Transverse colon (tissue), 4 donors: ENCODE measurements around the gene TBC1D20. TPM values are rescaled to one million over a fixed set of nuclear protein-coding genes. Genes with fewer than 3 reads are reported as not detected.
A peak's percentile ranks its signal among the peaks of the same experiment; 100 is the strongest.

Experiments
- DNase-seq: peaks from one replicate; pipeline ENCODE4 v3.0.0-alpha.2; 2019
- H3K27ac ChIP-seq, 4 donors: fragments of 200-600 bp; sonication (generic); 2 replicates each; pipeline ENCODE4 v1.5.1; 2016 to 2018; ENCODE audit warnings: inconsistent platforms in 4 of 4
- H3K27me3 ChIP-seq: fragments of 200-600 bp; sonication (generic); 2 replicates; pipeline ENCODE4 v1.5.1; 2017; ENCODE audit warnings: inconsistent platforms
- H3K36me3 ChIP-seq, 4 donors: fragments of 200-600 bp; sonication (generic); 2 replicates each; pipeline ENCODE4 v1.5.1; 2017 to 2019; ENCODE audit warnings: inconsistent platforms in 4 of 4
- H3K4me1 ChIP-seq, 4 donors: fragments of 200-600 bp; sonication (generic); 2 replicates each; pipeline ENCODE4 v1.5.1; 2017 to 2020; ENCODE audit warnings: inconsistent platforms in 4 of 4
- H3K4me3 ChIP-seq, 4 donors: fragments of 200-600 bp; sonication (generic); 1 replicate in 1 of 4; 2 replicates in 3 of 4; pipeline versions ENCODE4 v1.5.1 to v1.6.1; 2017 to 2019; ENCODE audit warnings: inconsistent platforms in 4 of 4
- H3K9me3 ChIP-seq, 2 donors: fragments of 200-600 bp; sonication (generic); 2 replicates each; pipeline ENCODE4 v1.5.1; 2017 to 2019; ENCODE audit warnings: inconsistent platforms in 2 of 2
- CTCF ChIP-seq, 5 experiments: fragments of 200-600 bp in 3 of 5; fragments of 450-650 bp in 2 of 5; sonication (generic) in 3 of 5; IDR thresholded peaks; 1 replicate in 2 of 5; 2 replicates in 3 of 5; pipeline ENCODE4 v1.5.1; 2016 to 2017; ENCODE audit warnings: antibody characterized with exemption in 5 of 5, inconsistent platforms in 3 of 5, mild to moderate bottlenecking in 2 of 5, moderate library complexity in 1 of 5
- EP300 ChIP-seq: sonication (generic); formaldehyde crosslinking; IDR thresholded peaks from one replicate; pipeline ENCODE4 v1.6.1; 2017; ENCODE audit warnings: antibody characterized with exemption, low read depth
- POLR2A ChIP-seq: fragments of 450-650 bp; IDR thresholded peaks from one replicate; pipeline ENCODE4 v1.6.1; 2016; ENCODE audit warnings: antibody characterized with exemption, mild to moderate bottlenecking, moderate library complexity
- POLR2AphosphoS5 ChIP-seq, 3 donors: sonication (generic); formaldehyde crosslinking; IDR thresholded peaks; one replicate each; pipeline ENCODE4 v1.6.1; 2016; ENCODE audit warnings: antibody characterized with exemption in 3 of 3
- WGBS, 2 donors: methylation state at CpG; one replicate each; pipeline ENCODE4 v1.1.5; 2018; ENCODE audit warnings: low coverage in 1 of 2; 5-methylcytosine and 5-hydroxymethylcytosine counted together
- in situ Hi-C, 4 donors: fragments of 200-750 bp; cut with MboI; loops; one replicate each; pipeline versions ENCODE4 v1.15.0 to v1.15.1; 2017; ENCODE audit warnings: low sequenced_read_pairs in 3 of 4, low pct_ligation_motif_present in 1 of 4, low pct_unique_long_range_greater_than_20kb in 1 of 4
- intact Hi-C: fragments of 100-400 bp; cut with DNase I; formaldehyde crosslinking; loops from one replicate; pipeline ENCODE4 v1.15.1; 2023; ENCODE audit warnings: low total_unique reads
- total RNA-seq, 4 donors: library from RNA; depleted of rRNA; stranded (reverse); fragments of >200 nt; gene quantifications; one replicate each; pipeline ENCODE4 v1.1.0, GENCODE V29; 2016

The TBC1D20 gene
- total RNA-seq, 4 donors from 2014 or later = 29.1 to 65.5 (median 36.9) TPM

GRCh38 chr20:407133-407952 lies 55.0 kb downstream of the TBC1D20 start:
- peak overlapping the region; percentile 92 to 99 (median 97) for H3K27ac ChIP-seq
- peaks cover 16 to 30% (median 23%) of the 10 kb centered on the region in 4 donors for H3K4me1 ChIP-seq
- H3K9me3 ChIP-seq = no peaks in the 10 kb centered on the region
- DNase-seq = peak; percentile 80
- in situ Hi-C loops (no loop called here), intact Hi-C loops (no loop called here)
- TF ChIP-seq CTCF (IDR thresholded peaks at IDR 0.05) (peak in 4 of 5 experiments; percentile 17 to 53 (median 34)), POLR2AphosphoS5 (IDR thresholded peaks at IDR 0.05) (peak in 2 of 3 donors; percentile 48 to 54), POLR2A (no peak), EP300 (no peak)
- no peaks in the 10 kb centered on the region for H3K27me3 ChIP-seq
- 5 to 7% methylated on average over 10 to 45 of the region's 45 CpGs for WGBS, 2 donors
- peaks cover 0 to 7% (median 0%) of the 10 kb centered on the region in 4 donors for H3K36me3 ChIP-seq
- peak overlapping the region; percentile 44 to 94 (median 88) for H3K4me3 ChIP-seq

- intact Hi-C loops = no loop called here
- WGBS, 2 donors = 65 to 75% methylated on average over 5 to 9 of the region's 9 CpGs
- Histone ChIP-seq H3K4me3 (peak overlapping the region in 1 of 4 donors; percentile 91), H3K27ac (peak overlapping the region; percentile 92 to 99 (median 97)), H3K27me3 (no peaks in the 10 kb centered on the region), H3K36me3 (peaks cover 0 to 7% (median 0%) of the 10 kb centered on the region in 4 donors), H3K4me1 (peaks cover 16 to 30% (median 23%) of the 10 kb centered on the region in 4 donors), H3K9me3 (no peaks in the 10 kb centered on the region)
- in situ Hi-C loops = no loop called here
- TF ChIP-seq EP300 (no peak), POLR2AphosphoS5 (IDR thresholded peaks at IDR 0.05) (no peak), CTCF (IDR thresholded peaks at IDR 0.05) (no peak), POLR2A (no peak)
- no peak for DNase-seq
Observed at GRCh38 chr20:406200-407132, 55.9 kb downstream of the TBC1D20 start.

- no peaks in the 10 kb centered on the region for H3K27me3 ChIP-seq
- intact Hi-C loops = no loop called here
- TF ChIP-seq CTCF (IDR thresholded peaks at IDR 0.05) = no peak
- no peak for TF ChIP-seq EP300
- TF ChIP-seq POLR2A = no peak
- no peak for TF ChIP-seq POLR2AphosphoS5 (IDR thresholded peaks at IDR 0.05)
Observed at GRCh38 chr20:404088-404487, 58.2 kb downstream of the TBC1D20 start.

GRCh38 chr20:403582-403957 lies 58.8 kb downstream of the TBC1D20 start:
- H3K4me1 ChIP-seq = peaks cover 6 to 18% (median 8%) of the 10 kb centered on the region in 4 donors
- H3K4me3 ChIP-seq = no peak overlapping the region
- no peak overlapping the region for H3K27ac ChIP-seq
- no peaks in the 10 kb centered on the region for H3K27me3 ChIP-seq
- no peak for TF ChIP-seq POLR2A
- TF ChIP-seq CTCF (IDR thresholded peaks at IDR 0.05) = no peak
- no peak for TF ChIP-seq EP300
- TF ChIP-seq POLR2AphosphoS5 (IDR thresholded peaks at IDR 0.05) = no peak
- H3K9me3 ChIP-seq = no peaks in the 10 kb centered on the region
- WGBS, 2 donors = 96 to 100% methylated on average over 1 to 3 of the region's 3 CpGs
- DNase-seq = no peak
- intact Hi-C loops = no loop called here
- in situ Hi-C loops = no loop called here
- no peaks in the 10 kb centered on the region for H3K36me3 ChIP-seq

More at GRCh38 chr20:404088-404487, 58.2 kb downstream of the TBC1D20 start:
- Histone ChIP-seq H3K9me3 (no peaks in the 10 kb centered on the region), H3K27ac (no peak overlapping the region), H3K4me1 (peaks cover 7 to 22% (median 11%) of the 10 kb centered on the region in 4 donors), H3K36me3 (no peaks in the 10 kb centered on the region), H3K4me3 (no peak overlapping the region)
- in situ Hi-C loops = no loop called here
- WGBS, 2 donors = 92 to 100% methylated on average over 2 to 4 of the region's 4 CpGs
- no peak for DNase-seq
